HG03045 (cell line): ENCODE data around the gene GDA.

Experiments used
- ATAC-seq: cut with Tn5 transposase; IDR thresholded peaks from one replicate; pipeline ENCODE4 v1.9.1; 2021; ENCODE audit warnings: mild to moderate bottlenecking, moderate library complexity; ENCODE audit not compliant: unreplicated experiment

Gene GDA

GRCh38 chr9:72150127-72150526, 887 bp downstream of the GDA start:
- no peak for ATAC-seq

DNA sequence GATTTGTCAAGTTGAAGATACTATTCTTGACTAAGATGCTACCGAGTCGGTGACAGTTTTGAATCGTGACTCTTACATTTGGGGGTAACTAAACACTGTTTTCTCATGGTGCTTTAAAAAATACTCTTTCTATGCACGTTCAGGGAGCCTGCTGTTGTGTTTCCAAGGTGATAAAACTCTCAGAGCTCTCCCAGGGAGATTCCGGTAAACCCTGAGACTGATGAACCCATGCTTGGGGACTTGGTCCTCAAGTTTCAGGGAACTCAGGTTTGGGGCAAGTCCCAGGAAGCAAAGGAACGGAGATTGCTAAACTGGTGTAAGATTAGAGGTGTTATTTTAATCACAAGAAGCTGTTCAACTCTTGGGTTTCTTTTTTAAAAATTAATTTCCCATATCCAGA, 1.4 kb downstream of the GDA start:
- no peak for ATAC-seq

DNA sequence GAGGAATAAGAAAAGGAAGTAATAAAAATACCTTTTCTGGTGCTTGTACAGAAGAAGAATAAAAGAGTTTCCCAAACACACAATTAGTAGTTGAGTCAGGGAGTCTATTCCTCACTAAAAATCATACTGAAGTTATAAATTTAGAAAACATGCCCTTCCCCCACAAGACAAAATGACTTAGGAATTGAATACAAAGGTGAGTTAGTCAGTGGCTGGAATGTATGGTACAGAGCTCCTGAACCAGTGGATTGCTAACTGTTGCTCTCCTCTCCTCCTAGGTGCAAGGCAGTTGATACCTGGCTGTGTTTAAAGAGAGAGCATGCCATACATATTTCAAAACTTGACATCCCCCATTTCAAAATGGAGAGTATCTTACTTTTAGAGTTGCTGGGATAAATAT, 1.9 kb downstream of the GDA start:
- ATAC-seq: no peak

DNA sequence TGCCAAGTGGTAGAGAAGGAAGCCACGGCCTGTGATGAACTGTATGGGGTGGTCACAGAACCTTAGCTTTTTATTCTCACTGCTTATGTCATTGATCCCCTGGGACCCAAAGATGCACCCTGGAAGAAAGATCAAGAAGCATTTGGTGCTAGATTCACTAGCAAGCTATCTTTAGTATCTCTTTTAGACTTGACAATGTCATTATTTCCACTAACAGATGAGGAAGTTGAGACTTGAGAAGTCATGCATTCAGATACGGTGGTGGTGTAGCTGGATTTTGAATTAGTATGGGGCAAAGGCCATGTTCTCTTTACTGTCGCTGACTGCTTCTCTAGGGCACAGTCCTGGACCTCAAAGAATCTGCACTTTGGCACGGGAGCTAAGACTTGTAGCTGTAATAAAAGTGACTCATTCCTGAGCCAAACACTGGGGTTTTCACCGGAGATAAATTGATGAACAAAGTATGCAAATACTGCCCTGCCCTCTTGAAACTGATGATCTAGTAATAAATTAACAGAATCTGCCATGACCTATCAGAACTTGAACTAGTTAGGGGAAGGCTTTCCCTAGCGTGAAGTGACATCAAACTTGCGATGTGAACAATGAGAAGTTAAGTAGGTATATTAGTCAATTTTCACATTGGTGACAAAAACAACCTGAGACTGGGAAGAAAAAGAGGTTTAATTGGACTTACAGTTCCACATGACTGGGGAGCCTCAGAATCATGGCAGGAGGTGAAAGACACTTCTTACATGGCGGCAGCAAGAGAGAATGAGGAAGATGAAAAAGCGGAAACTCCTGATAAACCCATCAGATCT, 5.4 kb downstream of the GDA start:
- ATAC-seq: peak; percentile 89

- no peak for ATAC-seq
Measured at GRCh38 chr9:72155301-72155700, 6.1 kb downstream of the GDA start.

GRCh38 chr9:72156586-72156985, 7.3 kb downstream of the GDA start:
- ATAC-seq: no peak

DNA sequence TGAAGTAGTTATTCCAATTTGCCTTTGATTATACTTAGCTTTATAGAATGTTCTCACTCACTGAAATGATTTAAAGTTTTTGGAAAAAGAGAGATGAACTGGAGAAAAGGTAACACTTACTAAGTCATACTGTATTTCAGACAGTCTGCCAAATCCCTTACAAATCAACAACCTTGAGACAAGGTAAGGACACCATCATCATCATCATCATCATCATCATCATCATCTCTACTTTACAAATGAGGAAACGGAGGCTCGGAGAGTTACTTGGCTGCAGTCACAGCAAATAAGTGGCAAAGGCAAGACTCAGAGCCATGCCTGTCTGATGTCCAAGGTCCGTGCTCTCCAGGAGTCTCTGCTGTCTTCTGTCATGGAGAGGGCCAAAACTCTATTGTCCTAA, 9.4 kb downstream of the GDA start:
- no peak for ATAC-seq

DNA sequence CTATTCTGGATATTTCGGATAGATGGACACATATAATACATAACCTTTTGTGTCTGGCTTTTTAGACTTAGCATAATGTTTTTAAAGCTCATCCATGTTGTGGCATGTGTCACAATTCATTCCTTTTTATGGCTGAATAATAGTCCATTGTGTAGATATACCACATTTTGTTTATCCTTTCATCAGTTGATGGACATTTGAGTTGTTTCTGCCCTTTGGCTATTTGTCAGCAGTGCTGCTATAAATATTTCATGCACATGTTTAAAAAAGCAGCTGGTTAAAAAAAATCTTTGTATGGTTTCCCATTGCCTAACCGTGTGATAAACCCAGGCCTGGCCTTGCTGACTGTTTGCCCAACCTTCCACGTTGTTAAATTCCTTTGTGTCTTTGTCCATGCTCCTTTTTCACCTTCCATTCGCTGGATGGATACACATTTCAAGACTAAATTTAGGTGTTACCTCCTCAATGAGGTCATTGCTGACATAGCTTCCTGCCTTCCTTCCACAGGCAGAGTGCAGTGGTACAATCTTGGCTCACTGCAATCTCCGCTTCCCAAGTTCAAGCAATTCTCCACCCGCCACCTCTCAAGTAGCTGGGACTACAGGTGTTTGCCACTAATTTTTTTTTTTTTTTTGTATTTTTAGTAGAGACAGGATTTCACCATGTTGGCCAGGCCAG, 11.3 kb downstream of the GDA start:
- no peak for ATAC-seq

DNA sequence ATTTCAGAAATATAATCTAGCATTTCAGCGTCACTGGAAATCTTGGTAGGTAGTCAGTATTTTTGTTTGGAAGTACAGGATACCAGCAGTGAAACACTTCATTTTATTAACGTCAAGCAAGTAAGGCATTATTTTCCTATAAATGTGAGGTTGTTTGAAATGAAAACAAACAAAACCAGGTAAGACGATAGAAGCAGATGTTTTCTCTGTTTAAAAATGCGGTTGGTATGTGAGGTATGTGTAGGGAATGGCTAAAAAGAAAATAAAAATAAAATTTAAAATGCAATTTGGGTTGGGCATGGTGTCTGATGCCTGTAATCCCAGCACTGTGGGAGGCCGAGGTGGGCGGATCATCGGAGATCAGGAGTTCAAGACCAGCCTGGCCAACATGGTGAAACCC, 16.1 kb downstream of the GDA start:
- ATAC-seq: no peak

- no peak for ATAC-seq
Measured at GRCh38 chr9:72165821-72166547, 16.7 kb downstream of the GDA start.

- no peak for ATAC-seq
Measured at GRCh38 chr9:72168075-72168474, 18.8 kb downstream of the GDA start.

- ATAC-seq: no peak
Measured at GRCh38 chr9:72169178-72169577, 19.9 kb downstream of the GDA start.

DNA sequence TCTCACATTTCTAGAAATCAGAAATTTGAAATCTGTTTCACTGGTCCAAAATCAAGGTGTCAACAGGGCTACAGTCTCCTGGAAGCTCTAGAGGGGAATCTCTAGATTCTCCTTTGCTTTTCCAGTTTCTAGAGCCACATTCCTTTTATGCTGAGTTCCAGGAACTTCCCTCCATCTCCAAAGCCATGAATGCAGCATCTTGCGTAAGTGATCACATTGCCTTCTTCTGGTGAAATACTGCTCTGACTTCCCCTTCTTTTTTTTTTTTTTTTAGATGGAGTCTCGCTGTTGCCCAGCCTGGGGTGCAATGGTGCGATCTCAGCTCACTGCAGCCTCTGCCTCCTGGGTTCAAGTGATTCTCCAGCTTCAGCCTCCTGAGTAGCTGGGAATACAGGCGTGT, 23.8 kb downstream of the GDA start:
- ATAC-seq: no peak

- ATAC-seq: no peak
Measured at GRCh38 chr9:72185561-72185960, 36.3 kb downstream of the GDA start.

- ATAC-seq: no peak
Measured at GRCh38 chr9:72187121-72187695, 38.0 kb downstream of the GDA start.

DNA sequence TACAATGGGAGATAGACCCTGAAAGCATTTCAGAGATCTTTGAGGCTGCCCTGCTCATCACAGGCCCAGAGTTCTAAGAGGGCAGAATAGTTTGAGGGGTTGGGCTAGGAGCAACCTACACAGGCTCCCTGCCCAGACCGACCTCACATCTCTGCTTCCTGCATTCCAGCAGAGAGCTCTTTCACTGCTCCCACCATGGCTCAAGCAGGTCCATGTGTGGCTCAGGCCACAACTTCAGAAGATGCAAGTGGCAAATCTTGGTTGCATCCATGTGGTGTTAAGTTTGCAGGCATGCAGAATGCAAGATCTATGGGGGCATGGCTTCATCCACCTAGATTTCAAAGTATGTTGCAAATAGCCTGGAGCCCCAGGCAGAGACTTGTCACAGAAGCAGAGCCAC, 39.0 kb downstream of the GDA start:
- no peak for ATAC-seq

DNA sequence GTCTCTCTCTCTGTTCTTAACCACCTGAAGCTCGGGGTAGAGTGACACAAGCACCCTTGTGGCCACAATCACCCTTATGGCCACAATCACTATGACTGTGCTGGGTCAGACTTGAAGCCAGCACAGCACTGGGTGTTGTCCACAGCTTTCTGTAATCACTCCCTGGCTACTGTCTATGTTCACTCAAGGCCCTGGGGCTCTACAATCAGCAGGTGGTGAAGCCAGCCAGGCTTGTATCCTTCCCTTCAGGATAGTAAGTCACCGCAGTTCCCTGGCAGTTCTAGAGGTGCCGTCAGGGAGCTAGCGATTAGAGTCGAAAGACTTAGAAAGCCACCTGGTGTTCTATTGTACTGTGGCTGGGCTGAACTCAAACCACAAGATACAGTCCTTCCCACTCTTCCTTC, 44.2 kb downstream of the GDA start:
- peak; percentile 91 for ATAC-seq

DNA sequence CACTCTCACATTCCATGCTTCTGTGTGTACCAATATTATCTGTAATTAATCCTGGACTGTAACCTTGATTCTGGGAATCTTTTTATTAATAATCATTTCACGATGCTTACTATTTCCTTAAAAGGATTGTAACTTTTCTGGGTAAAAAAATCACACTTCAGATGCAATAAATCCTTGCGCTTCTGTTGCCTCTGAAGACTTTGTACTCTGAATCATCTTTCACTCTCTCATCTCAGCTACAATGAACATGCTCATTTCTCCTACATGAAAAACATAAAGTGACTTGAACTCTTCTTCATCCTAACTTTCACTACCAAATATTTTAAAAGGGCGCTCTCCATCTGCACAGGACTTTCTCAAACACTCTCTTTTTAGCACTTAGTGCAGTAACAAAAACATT, 50.0 kb downstream of the GDA start:
- no peak for ATAC-seq

GRCh38 chr9:72200452-72200851, 51.2 kb downstream of the GDA start:
- ATAC-seq: no peak

DNA sequence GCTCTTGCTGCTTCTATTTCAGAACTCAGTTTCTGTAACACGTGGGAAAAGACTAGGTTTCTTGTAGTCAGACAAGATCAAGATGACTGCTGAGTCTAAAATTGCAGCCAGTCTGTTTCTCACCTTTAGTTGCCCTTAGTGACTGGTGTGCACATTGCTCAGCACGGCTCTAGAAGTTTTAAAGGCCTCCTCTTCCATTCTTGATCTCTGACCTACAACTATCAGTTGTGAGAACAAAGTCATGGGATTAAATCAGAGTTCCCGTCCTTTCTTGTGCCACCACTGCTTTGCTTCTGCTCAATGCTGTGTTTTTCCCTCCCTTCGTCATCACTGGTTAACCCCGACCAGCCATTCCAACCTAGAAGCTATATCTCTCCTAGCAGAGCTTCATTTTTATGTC, 52.8 kb downstream of the GDA start:
- no peak for ATAC-seq

DNA sequence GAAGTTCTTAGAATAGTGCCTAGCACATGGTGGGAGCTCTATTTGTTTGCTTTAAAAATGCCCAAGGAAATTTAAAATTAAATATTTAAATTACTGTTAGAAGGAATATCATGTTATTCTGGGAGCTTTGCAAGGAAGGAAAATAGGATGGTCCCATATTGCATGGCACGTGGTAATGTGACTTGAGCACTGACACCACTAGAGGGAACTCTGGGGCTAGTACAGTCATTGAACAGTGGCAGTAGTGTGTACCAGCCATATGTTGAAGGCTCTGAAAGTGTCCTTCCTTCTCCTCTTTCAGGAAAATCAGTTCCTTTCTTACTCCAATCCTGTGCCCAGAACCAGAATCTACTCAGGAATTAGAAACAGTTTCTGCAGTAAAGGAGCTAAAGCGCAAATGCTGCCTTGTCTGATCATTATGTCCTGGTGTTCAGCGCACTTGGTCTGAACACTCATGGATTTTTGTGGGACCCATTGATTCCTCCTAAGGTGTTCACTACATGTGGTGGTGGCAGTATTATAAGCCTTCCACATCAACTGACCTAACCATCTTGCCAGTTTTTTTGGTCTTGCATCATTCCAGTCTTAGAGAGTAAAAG, 54.1 kb downstream of the GDA start:
- peak; percentile 62 for ATAC-seq
